HUES6 (cell line): ENCODE results near the gene CD46.

Experiments
- H3K27ac ChIP-seq: 2 replicates; pipeline ENCODE4 v1.7.0; 2013; ENCODE audit warnings: low read depth, mild to moderate bottlenecking, low read length, inconsistent platforms
- H3K27me3 ChIP-seq: 2 replicates; pipeline ENCODE4 v1.6.1; 2013; ENCODE audit warnings: low read length; ENCODE audit not compliant: control insufficient read depth, insufficient read depth
- H3K36me3 ChIP-seq: 2 replicates; pipeline ENCODE4 v1.6.1; 2013; ENCODE audit warnings: low read length; ENCODE audit not compliant: control insufficient read depth, insufficient read depth
- H3K4me1 ChIP-seq: 2 replicates; pipeline ENCODE4 v1.6.1; 2013; ENCODE audit warnings: low read length; ENCODE audit not compliant: control insufficient read depth, insufficient read depth
- H3K4me3 ChIP-seq: 2 replicates; pipeline ENCODE4 v1.5.1; 2013; ENCODE audit warnings: low read depth, low read length
- H3K9ac ChIP-seq: one replicate; pipeline ENCODE4 v1.6.1; 2013; ENCODE audit warnings: mild to moderate bottlenecking, low read length
- H3K9me3 ChIP-seq: 2 replicates; pipeline ENCODE4 v1.6.1; 2013; ENCODE audit warnings: low read depth, low read length; ENCODE audit not compliant: control insufficient read depth, insufficient read depth

The CD46 gene

DNA sequence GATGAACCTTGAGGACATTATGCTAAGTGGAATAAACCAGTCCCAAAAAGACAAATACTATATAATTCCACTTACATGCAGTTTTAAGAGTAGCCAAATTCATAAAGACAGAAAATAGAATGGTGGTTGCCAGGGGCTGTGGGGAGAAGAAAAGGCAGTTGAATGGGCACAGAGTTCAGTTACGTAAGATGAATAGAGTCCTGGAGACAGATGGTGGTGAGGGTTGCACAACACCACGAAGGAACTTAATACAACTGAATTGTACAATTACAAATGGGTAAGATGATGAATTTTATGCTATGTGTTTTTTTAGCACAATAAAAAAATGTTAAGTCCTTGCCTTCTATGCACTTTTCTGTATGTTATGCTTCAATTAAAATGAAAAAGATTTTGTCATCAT is 92.5 kb downstream of the CD46 start:
- Histone ChIP-seq H3K9ac (no peak overlapping the region), H3K4me3 (no peak overlapping the region), H3K27ac (no peak overlapping the region), H3K9me3 (no peaks in the 10 kb centered on the region), H3K27me3 (no peaks in the 10 kb centered on the region), H3K4me1 (no peaks in the 10 kb centered on the region), H3K36me3 (no peaks in the 10 kb centered on the region)
